Measurements from ENCODE around the gene STK4. TPM values are rescaled to one million over a fixed set of nuclear protein-coding genes. Genes with fewer than 3 reads are reported as not detected.

Gene STK4
- total and polyA plus RNA-seq, 2 of the 4 experiments (the other 2 are of a cell fraction), result 10.2 to 22.2 TPM

DNA sequence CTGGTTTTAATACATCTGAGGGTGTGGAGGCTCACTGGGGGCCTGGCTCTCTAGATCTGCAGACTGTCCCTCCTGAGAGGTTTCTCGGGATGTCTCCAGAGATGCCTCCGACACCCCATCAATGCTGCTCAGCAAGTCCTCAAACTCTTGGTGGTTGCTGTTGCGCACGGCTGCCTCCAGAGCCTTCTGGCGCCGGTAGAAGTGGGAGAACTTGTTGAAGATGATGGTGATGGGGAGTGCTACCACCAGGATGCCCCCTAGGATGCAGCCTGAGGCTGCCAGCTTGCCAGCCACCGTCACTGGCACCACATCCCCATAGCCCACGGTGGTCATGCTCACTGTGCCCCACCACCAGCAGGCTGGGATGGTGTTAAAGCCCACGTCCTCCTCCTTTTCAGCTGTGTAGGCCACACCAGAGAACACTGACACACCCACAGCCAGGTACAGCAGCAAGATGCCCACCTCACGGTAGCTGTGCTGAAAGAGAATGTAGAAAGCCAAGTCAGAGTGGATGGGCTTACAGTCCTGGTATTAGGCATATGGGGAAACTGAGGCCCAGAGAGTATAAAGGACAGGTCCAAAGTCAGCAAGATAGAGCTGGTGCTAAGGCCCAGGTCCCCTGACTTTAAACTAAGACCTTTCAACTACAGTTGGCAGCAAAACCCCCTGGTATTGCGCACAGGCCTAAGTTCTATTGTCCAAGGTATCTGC lies 128.7 kb downstream of the STK4 start (continued):
- TF ChIP-seq CEBPB (IDR thresholded peaks at IDR 0.05; ENCODE audit: low read depth, low read length) (no peak), SMC3 (IDR thresholded peaks at IDR 0.05; ENCODE audit: low read depth, low read length) (no peak)

DNA sequence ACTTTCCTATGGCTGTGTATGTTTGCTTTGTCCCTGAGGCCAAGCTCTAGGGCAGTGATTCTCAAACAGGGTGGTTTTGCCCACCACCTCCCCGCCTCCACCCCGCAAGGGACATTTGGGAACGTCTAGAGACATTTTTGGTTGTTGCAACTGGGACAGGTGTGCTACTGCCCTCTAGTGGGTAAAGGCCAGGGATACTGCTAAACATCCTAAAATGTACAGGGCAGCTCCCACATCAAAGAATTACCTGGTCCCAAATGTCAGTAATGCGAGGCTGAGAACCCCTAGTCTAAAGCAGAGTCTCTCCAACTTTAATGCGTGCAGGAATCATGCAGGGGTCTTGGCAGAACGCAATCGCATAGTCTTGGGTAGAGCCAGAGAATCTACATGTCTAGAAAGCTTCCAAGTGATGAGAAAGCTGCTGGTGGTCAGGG lies 129.5 kb downstream of the STK4 start:
- ChIA-PET POLR2A (ENCODE audit: unreplicated experiment) (interaction anchor here (0.6 kb wide), 1 partner anchor 1635 kb away, joined by 10 read pairs; no protein-coding TSS in a partner anchor), CTCF (interaction anchor here (0.5 to 4.3 kb wide), 14 partner anchors 11 to 1479 kb away, joined by 3 to 40 read pairs (median 4); no protein-coding TSS in a partner anchor)
- ATAC-seq (ENCODE audit: low read depth), result peak; percentile 84

More for the DNA sequence above, 129.5 kb downstream of the STK4 start:
- no CpG with 5 or more reads among the region's 7 CpGs for WGBS, 2 experiments (ENCODE audit: extremely low coverage in 2 of 2, insufficient read length in 1 of 2)
- no peak overlapping the region for H3K27ac ChIP-seq (ENCODE audit: insufficient read depth, low read length)
- H3K4me2 ChIP-seq (ENCODE audit: low read depth, low read length), result no peak overlapping the region
- H3K36me3 ChIP-seq (ENCODE audit: control insufficient read depth, insufficient read depth, low read length), result no peaks in the 10 kb centered on the region
- H2AFZ ChIP-seq (replicated peaks; ENCODE audit: low read length, poor library complexity), result peak overlapping the region; percentile 60
- H3K9ac ChIP-seq (ENCODE audit: low read depth, low read length), result no peak overlapping the region
- H4K20me1 ChIP-seq (ENCODE audit: insufficient read depth, low read length), result no peaks in the 10 kb centered on the region
- peaks cover 37% of the 10 kb centered on the region for H3K27me3 ChIP-seq (ENCODE audit: control insufficient read depth, insufficient read depth, low read length)
- H3K18ac ChIP-seq (ENCODE audit: low read depth, low read length), result peak overlapping the region; percentile 77; the same call in 1 of the 2 replicates
- 0 out of 2 replicates have a peak overlapping the region, but pooled peaks have one; percentile 35 for H2BK20ac ChIP-seq (ENCODE audit: low read depth, low read length)
- H3K79me1 ChIP-seq (ENCODE audit: low read depth in 1 of 2, low read length in 2 of 2), result no peaks in the 10 kb centered on the region
- intact Hi-C loops (cut with micrococcal nuclease), result loop anchor here (1.0 to 10.0 kb wide), 5 partner anchors 52 to 679 kb away; partner anchors contain the start of gene KCNK15
- H4K5ac ChIP-seq (ENCODE audit: low read depth, low read length), result peak overlapping the region; percentile 82
- in situ Hi-C loops (cut with MboI; ENCODE audit: low sequenced_read_pairs), result no loop called here
- 0 out of 2 replicates have a peak overlapping the region, but pooled peaks have one; percentile 39 for H3K4ac ChIP-seq (ENCODE audit: low read depth, low read length)
- H2BK5ac ChIP-seq (ENCODE audit: low read depth, low read length, poor library complexity, severe bottlenecking), result peak overlapping the region; percentile 47
- dilution Hi-C loops (cut with HindIII; ENCODE audit: low sequenced_read_pairs, unreplicated experiment), result no loop called here
- peak; percentile 69 for DNase-seq
- H3K4me3 ChIP-seq (ENCODE audit: insufficient read depth, low read depth, low read length), result no peak overlapping the region
- BruUV-seq (replicated peaks), result no TSS peak
- H3K23ac ChIP-seq (ENCODE audit: low read depth, low read length), result no peak overlapping the region
- H4K8ac ChIP-seq (ENCODE audit: low read depth in 2 of 2, low read length in 2 of 2), result peak overlapping the region; percentile 10 to 76; a peak in 3 of 4 replicates
- H3K9me1 ChIP-seq (ENCODE audit: insufficient read depth, low read length), result no peaks in the 10 kb centered on the region; the same call in 1 of the 2 replicates
- peak overlapping the region; percentile 80; the same call in 1 of the 2 replicates for H4K91ac ChIP-seq (ENCODE audit: insufficient read depth, low read depth, low read length)
- no peak overlapping the region for H3K56ac ChIP-seq (ENCODE audit: extremely low read depth, insufficient read depth, low read length)
- no peak overlapping the region for H2AK5ac ChIP-seq (ENCODE audit: low read depth, low read length)
- peaks cover 4% of the 10 kb centered on the region; the same call in 1 of the 2 replicates for H3K4me1 ChIP-seq (ENCODE audit: control insufficient read depth, insufficient read depth, low read length)
- peak overlapping the region; percentile 57; the same call in 1 of the 2 replicates for H2BK120ac ChIP-seq (ENCODE audit: low read depth, low read length)
- no peak overlapping the region for H3K14ac ChIP-seq (replicated peaks; ENCODE audit: low read depth, low read length)
- 0 out of 3 replicates have a peak overlapping the region, but pooled peaks have one; percentile 1 for H2BK15ac ChIP-seq (ENCODE audit: low read depth, low read length)
- TF ChIP-seq RCOR1 (IDR thresholded peaks at IDR 0.05; ENCODE audit: insufficient replicate concordance, low read length) (no peak), RAD21 (IDR thresholded peaks at IDR 0.05; ENCODE audit: low read length) (peak; percentile 79), SMC3 (IDR thresholded peaks at IDR 0.05; ENCODE audit: low read depth, low read length) (peak; percentile 74)
- TF ChIP-seq, protein P1, sequence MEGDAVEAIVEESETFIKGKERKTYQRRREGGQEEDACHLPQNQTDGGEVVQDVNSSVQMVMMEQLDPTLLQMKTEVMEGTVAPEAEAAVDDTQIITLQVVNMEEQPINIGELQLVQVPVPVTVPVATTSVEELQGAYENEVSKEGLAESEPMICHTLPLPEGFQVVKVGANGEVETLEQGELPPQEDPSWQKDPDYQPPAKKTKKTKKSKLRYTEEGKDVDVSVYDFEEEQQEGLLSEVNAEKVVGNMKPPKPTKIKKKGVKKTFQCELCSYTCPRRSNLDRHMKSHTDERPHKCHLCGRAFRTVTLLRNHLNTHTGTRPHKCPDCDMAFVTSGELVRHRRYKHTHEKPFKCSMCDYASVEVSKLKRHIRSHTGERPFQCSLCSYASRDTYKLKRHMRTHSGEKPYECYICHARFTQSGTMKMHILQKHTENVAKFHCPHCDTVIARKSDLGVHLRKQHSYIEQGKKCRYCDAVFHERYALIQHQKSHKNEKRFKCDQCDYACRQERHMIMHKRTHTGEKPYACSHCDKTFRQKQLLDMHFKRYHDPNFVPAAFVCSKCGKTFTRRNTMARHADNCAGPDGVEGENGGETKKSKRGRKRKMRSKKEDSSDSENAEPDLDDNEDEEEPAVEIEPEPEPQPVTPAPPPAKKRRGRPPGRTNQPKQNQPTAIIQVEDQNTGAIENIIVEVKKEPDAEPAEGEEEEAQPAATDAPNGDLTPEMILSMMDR (conservative IDR thresholded peaks at IDR 0.05; ENCODE audit: low read depth, low read length), result peak; percentile 79
- no peak overlapping the region for H2AK9ac ChIP-seq (replicated peaks; ENCODE audit: low read depth, low read length, poor library complexity)
- H3K9me3 ChIP-seq (ENCODE audit: control insufficient read depth, insufficient read depth, low read length), result peaks cover 6% of the 10 kb centered on the region; the same call in 1 of the 2 replicates
